GM12875 (cell line): Measurements from ENCODE around the gene STRIP1.

Experiments used
- H3K4me3 ChIP-seq: one replicate; pipeline ENCODE4 v1.5.1; 2011; ENCODE audit warnings: low read depth, low read length, control low read depth
- TF ChIP-seq, protein P1 (sequence below): IDR thresholded peaks from 2 replicates; pipeline ENCODE4 v1.5.1; 2011; ENCODE audit warnings: low read depth, mild to moderate bottlenecking, control low read depth, inconsistent platforms, low read length, moderate library complexity, borderline replicate concordance; ENCODE audit not compliant: insufficient read depth

The STRIP1 gene

GRCh38 chr1:110008971-110009565 lies 25.4 kb upstream of the STRIP1 start:
- TF ChIP-seq, protein P1, sequence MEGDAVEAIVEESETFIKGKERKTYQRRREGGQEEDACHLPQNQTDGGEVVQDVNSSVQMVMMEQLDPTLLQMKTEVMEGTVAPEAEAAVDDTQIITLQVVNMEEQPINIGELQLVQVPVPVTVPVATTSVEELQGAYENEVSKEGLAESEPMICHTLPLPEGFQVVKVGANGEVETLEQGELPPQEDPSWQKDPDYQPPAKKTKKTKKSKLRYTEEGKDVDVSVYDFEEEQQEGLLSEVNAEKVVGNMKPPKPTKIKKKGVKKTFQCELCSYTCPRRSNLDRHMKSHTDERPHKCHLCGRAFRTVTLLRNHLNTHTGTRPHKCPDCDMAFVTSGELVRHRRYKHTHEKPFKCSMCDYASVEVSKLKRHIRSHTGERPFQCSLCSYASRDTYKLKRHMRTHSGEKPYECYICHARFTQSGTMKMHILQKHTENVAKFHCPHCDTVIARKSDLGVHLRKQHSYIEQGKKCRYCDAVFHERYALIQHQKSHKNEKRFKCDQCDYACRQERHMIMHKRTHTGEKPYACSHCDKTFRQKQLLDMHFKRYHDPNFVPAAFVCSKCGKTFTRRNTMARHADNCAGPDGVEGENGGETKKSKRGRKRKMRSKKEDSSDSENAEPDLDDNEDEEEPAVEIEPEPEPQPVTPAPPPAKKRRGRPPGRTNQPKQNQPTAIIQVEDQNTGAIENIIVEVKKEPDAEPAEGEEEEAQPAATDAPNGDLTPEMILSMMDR, result no peak
- H3K4me3 ChIP-seq, result no peak overlapping the region

DNA sequence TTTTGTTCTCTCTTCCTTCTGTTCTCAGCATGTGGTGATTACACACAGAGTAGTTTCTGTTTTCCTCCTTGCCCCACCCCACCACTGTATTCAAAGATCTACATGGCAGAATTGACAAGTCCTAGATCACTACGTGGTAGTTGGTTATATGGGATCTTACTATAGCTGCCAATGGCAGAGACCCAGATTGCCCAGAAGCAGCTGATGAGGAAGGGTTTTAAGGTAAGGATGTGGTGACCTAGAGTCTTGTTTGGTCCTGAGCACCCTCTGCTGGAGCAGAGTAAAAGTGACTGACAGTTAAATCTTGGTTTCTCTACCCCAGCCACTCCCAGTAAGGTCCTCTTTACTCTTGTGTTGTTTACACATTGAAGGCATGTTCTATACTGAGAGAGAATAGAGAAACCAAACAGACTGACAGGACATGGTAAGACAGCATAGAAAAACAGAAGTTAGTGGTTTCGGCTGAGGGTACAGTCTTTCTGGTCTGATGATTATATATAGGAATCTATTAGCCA lies 22.8 kb upstream of the STRIP1 start:
- TF ChIP-seq, protein P1, result peak; percentile 64
- no peak overlapping the region for H3K4me3 ChIP-seq

- TF ChIP-seq, protein P1, result no peak
- H3K4me3 ChIP-seq, result no peak overlapping the region
These were observed 22.2 kb upstream of the STRIP1 start for GRCh38 chr1:110012100-110012780.

DNA sequence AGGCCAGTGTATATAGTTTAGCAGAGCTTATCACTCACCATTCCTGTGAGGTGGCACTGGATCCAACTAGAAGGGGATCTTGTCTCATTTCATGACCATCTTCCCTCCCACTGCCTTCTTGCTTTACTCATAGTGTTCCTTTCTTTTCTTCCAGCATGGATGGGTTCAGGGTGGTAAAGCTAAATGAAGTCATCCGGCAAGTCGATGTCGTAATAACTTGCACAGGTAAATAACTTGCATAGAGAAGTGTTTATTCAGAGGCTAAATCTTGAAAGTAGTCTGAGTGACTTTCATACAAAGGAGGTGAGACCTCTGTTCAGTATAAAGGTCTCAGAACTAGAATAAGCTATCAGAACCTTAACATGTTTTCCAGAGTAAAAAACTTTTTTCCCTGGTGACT lies 16.6 kb upstream of the STRIP1 start:
- TF ChIP-seq, protein P1, result no peak
- no peak overlapping the region for H3K4me3 ChIP-seq

DNA sequence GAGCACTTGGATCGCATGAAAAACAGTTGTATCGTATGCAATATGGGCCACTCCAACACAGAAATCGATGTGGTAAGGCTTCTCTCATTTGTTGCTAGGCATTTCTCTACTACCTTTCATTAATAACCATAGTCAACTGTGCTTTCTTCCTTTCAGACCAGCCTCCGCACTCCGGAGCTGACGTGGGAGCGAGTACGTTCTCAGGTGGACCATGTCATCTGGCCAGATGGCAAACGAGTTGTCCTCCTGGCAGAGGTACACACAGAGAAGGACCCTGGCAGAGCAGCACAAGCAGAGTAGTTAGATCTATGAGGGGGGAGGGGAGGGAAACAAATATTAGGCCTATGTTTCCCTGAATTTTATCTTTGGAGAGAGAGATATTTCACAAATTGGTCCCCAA lies 16.0 kb upstream of the STRIP1 start:
- TF ChIP-seq, protein P1, result no peak
- H3K4me3 ChIP-seq, result no peak overlapping the region

GRCh38 chr1:110019770-110020169 lies 14.7 kb upstream of the STRIP1 start:
- no peak overlapping the region for H3K4me3 ChIP-seq
- TF ChIP-seq, protein P1, result no peak

- H3K4me3 ChIP-seq, result no peak overlapping the region
- TF ChIP-seq, protein P1, result no peak
These were observed 13.1 kb upstream of the STRIP1 start for GRCh38 chr1:110021285-110021684.
